Measurements from ENCODE around the gene ALDH16A1.

ALDH16A1 gene

DNA sequence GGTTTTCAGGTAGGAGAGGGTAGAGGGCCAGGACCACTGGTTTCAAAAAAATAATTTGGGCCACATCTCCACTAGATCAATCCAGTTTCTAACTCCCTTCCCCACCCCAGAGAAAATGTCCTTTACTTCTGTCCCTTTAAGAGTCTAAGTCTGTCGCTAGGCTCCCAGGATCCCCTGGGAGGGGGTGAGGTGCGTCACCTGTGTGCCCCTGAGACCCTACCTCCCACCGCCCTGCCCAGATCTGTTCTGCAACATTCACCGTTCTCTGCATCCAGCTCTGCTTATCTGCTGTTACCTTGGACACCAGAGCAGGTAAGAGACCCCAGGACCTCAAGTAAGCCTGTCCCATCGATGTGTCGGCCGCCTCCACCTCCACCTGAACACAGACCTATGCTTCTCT is 27.8 kb upstream of the ALDH16A1 start, which contains the start of gene GFY:
Gene GFY (plus strand): TSS at position 211 of the 400 bp plus-strand sequence. CDS start 1,043 bp downstream, outside the sequence.
- no peak for DNase-seq

DNA sequence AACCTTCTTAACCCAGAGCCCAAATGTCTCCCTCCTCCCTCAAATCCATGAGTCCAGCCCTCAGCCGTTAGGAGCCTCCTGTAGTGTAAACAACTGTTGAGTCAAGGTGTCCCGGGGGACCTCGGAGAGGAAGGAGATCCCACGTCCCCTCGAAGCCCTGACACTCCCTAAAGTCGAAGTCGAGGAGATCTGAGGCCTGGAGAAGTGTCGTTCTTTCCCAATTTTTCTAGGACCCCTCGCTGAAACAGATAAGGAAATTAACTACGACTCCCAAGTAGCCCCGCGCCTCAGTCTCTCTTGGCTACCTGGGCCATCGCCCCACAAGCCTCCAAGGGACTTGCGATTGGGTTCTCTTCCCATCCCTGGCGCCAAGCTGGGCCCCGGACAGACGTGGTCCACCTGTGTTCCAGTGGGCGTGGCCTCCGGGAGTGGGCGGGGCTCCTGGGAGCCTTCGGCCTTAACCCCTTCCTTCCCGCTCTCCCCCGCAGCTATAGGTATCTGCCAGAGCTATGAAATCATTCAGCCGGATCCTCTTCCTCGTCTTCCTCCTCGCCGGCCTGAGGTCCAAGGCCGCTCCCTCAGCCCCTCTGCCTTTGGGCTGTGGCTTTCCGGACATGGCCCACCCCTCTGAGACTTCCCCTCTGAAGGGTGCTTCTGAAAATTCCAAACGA is 27.0 kb upstream of the ALDH16A1 start:
- peak; percentile 75 for DNase-seq

DNA sequence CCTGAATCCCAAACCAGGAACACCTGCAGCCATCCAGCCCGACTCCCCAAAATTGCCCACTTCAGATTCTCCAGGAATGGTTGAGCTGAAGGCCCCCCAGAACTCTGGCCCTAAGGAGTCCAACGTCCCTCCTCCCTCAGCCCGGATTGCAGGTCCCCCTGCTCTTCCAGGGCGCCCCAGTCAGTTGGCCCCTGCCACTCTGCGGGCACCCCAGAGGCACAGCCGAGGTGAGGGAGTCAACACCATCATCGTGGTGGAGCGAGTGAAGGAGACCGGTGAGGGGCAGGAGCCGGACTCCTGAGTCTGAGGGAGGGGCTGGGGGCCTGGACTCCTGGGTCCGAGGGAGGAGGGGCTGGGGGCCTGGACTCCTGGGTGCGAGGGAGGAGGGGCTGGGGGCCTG is 25.7 kb upstream of the ALDH16A1 start:
- no peak for DNase-seq

DNA sequence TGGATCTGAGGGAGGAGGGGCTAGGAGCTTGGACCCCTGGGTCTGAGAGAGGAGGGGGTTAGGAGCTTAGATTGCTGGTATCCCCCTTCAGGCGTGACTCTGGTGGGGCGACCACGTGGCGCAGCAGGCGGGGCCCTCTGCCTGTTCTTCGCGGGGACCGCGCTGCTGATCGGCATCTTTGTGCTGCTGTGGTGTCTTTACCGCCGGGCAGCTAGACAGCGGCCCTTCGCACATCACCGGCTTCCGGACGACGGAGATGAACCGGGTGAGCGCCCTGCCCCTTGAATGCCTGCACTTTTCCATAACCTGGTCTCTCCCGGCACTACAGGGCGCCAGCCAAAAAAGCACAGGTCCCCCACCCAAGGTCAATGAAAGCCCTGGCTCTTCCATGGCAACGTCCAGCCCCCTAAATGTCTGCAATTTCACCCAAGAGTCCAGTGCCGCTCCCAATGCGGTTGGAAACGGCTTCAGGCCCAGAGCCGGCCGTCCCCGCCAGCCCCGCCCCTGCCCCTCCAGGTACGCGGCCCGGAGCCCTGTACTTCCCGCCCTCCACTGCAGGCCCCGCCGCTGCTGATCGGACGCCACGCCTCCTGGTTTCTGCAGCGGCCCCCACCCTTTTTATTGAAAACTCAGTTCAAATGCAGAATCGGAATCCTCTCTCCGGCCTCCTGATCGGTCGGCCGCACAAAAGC is 25.0 kb upstream of the ALDH16A1 start:
- DNase-seq = no peak

GRCh38 chr19:49428547-49429451 is 24.2 kb upstream of the ALDH16A1 start:
- no peak for DNase-seq

DNA sequence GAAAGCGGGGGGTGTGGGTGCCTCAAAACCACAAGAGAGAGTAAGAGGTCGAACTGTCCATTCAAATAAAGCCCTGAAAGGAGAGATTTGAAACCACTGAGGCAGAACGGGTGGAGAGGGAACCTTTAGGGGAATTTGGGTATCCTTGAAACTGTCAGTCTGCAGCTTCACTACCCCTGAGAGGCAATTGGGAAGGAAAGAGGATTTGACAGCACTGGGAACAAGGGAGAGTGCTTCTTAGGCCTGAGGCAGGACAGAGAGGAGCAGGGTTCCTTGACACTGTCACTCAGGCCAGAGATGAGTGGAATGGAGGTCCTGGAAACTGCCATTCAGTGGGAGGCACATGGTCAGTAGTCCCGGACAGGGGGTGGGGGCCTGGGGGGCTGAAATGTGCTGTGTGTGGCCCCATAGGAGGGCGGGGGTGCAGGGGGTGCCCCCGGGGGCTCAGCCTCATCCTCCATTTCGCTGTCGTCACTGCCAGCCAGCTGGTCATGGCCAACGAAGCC is 22.8 kb upstream of the ALDH16A1 start:
- DNase-seq = no peak

DNA sequence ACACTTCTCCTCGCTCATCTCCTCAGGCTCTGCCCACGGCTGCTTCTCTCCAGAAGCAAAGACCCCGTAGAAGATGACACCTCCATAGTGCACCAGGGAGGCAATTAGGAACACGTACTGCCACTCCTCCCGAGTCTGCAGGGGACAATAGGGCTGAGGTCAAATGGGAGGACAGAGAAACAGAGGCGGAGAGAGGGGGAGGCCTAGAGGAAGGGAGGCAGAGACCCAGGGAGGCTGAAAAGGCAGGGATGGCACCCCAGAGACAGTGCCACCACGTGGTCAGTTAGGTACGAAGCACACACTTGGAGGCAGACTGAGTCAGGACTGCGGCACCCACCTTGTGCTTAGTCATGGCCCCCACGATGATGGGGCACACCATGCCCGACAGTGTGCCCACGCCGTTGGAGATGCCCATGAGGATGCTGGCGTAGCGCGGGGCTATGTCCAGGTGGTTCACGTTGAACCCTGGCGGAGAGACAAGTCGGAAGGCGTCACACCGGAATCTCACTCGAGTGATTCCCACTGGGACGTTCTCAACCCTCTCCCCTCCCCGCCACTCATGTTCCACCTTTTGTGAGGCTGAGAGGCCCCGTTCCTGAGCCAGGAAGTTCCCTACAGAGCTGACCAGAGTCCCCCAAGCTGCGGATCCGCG is 22.2 kb upstream of the ALDH16A1 start:
- DNase-seq = no peak

DNA sequence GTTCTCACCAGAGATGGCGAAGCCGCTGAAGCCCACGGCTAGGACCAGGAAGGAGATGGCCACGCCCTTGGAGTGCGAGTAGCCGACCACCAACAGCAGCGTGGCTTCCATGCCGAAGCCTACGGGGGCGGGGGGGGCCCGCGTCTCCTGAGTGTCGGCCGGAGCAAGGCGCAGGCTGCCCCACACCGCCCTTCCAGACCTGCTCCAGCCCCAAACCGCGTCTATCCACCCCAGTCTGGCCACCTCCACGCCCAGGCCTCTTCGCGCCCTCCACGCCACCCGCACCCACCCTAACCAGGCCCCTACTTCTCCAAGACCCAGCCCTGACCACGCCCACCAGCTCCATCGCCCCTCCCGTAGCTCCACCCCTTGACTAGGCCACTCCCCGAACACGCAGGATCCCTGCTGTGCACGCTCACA is 21.7 kb upstream of the ALDH16A1 start:
- DNase-seq = no peak

- no peak for DNase-seq
These were observed 20.6 kb upstream of the ALDH16A1 start for GRCh38 chr19:49432141-49433073.

DNA sequence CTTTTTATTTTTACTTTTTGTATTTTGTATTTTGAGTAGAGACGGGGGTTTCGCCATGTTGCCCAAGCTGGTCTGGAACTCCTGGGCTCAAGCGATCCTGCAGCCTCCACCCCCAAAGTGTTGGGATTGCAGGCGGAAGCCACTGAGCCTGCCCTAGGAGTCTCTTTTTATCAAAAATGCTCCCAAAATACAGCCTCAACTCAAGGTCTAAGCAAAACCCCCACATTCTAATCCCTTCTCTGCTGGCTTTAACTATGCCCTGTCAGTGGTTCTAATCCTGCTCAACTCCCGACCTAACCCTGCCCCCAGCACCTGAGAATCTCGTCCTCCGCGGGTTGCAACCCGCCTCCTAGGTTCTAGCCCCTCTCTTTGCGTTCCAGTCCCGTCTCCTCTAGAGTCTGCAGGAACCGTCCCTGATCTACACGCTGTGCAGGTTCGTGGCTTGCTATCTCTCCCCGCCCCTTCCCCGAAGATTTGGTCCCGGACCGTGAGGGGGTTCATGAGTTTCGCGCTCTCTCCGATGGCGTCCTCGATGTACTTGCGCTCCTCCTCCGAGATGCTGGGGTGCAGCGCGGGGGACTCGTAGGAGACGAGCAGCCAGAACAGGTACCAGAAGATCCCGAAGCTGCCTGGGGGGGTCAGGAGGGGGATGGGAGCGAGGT is 19.7 kb upstream of the ALDH16A1 start:
- DNase-seq = no peak

- DNase-seq = no peak
These were observed 18.0 kb upstream of the ALDH16A1 start for GRCh38 chr19:49434907-49435583.

DNA sequence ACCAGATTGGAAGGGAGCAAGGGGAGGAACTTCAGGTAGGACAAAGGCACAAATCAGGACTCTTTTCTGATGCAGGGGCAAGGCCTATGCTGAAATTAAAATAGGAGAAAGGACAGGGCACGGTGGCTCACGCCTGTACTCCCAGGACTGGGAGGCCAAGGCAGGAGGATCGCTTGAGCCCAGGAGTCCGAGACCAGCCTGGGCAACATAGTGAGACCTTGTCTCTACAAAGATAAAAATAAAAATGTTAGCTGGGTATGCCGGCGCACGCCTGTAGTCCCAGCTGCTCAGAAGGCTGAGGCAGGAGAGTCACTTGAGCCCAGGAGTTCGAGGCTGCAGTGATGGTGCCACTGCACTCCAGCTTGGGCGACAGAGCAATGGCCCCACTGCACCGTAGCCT is 17.4 kb upstream of the ALDH16A1 start:
- DNase-seq = no peak

GRCh38 chr19:49436381-49437017 is 16.5 kb upstream of the ALDH16A1 start:
- peak; percentile 92 for DNase-seq

- DNase-seq = no peak
These were observed 15.8 kb upstream of the ALDH16A1 start for GRCh38 chr19:49437231-49437630.

DNA sequence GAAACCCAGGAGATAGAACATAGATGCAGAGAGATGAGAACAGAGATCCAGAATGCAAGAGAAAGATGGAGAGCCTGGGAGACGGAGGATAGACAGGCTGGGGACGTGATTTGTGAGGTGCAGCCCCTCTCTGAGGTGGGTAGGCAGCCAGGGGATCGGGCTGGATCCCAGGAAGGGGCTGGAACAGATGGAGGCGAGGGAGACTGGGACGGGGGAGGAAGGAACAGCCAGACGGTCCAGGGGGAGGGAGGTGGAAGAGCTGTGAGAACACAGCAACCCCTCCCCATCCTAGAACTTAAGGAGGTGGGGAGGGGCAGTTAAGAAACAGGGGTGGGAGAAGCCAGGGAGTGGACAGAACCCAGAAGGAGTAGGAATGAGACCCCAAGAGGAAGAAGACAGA is 14.8 kb upstream of the ALDH16A1 start:
- DNase-seq = no peak

- DNase-seq = no peak
These were observed 13.2 kb upstream of the ALDH16A1 start for GRCh38 chr19:49439836-49440235.

DNA sequence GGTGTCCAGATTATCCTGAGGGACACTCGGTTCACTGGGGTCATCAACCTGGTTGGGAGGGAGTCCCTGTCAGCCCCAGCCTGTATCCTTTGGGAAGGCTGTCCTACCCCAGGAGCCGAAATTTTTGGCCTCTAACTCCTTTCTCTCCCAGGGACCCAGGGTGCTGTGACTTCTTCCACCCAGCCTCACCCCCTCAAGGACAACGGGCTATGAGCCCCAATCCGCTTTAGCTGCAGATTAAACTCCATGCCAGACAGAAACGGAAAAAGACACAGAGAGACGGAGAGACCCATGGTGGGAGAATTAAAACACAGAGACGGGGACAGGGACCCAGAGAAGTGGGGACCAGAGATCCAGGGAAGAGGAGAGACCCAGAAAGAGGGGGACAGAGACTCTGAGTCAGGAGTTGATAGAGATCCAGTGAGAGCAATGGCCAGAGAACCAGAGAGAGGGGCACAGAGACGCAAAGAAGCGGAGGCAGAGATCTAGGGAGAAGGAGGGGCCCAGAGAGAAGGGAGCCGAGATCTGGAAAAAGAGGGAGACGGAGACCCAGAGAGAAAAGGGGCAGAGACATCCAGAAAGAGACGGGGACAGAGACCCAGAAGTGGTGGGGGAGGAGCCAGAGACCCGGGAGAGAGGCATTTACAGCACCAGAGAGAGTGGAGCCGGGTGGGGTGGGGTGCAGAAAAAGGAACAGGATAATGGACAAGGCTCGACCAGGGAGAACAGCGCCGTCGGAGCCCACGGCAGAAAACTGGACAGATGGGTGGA is 12.4 kb upstream of the ALDH16A1 start:
- DNase-seq = no peak

- DNase-seq = peak; percentile 78
These were observed 11.6 kb upstream of the ALDH16A1 start, which contains the start of gene SLC17A7 for GRCh38 chr19:49441210-49441959. TSS of gene SLC17A7 (minus strand) at chr19:49441527. CDS start at chr19:49441379, 148 bp downstream.
